GM15510 (cell line): ENCODE data around the gene TMEM120B.

Source experiments
- POLR2A ChIP-seq: IDR thresholded peaks from 3 replicates; pipeline ENCODE4 v1.6.1; 2011; ENCODE audit warnings: borderline replicate concordance; ENCODE audit not compliant: insufficient read length; ENCODE audit errors: extremely low read depth

Gene TMEM120B

DNA sequence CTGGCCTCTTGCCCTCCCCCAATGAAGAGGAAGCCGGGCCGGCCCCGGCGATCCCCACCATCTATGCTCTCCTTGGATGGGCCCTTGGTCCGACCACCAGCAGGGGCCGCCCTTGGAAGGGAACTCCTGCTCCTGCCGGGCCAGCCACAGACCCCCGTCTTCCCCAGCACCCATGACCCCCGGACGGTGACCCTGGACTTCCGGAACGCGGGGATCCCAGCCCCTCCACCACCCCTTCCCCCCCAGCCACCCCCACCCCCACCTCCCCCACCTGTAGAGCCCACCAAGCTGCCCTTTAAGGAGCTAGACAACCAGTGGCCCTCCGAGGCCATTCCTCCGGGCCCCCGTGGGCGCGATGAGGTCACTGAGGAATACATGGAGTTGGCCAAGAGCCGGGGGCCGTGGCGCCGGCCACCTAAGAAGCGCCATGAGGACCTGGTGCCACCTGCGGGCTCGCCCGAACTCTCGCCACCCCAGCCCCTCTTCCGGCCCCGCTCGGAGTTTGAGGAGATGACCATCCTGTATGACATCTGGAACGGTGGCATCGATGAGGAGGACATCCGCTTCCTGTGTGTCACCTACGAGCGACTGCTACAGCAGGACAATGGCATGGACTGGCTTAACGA lies 110.7 kb downstream of the TMEM120B start:
- TF ChIP-seq POLR2A, result no peak

DNA sequence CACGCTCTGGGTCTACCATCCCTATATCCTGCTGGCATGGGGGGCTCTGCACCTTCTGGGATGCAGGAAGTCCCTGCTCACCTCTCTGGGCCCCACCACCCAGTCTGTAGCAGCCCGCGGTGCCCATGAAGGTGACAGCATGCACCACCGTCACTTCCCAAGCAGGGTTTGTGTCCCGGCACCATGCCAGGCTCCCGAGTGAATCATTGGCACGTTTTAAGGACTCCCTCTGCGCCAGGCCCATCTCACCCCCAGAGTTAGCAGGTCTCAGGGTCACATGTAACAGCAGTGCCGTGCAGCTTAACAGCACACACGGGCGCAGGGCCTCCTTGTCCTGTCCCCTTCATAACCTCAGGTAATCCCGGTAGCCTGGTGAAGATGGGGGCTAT lies 111.2 kb downstream of the TMEM120B start:
- no peak for TF ChIP-seq POLR2A

DNA sequence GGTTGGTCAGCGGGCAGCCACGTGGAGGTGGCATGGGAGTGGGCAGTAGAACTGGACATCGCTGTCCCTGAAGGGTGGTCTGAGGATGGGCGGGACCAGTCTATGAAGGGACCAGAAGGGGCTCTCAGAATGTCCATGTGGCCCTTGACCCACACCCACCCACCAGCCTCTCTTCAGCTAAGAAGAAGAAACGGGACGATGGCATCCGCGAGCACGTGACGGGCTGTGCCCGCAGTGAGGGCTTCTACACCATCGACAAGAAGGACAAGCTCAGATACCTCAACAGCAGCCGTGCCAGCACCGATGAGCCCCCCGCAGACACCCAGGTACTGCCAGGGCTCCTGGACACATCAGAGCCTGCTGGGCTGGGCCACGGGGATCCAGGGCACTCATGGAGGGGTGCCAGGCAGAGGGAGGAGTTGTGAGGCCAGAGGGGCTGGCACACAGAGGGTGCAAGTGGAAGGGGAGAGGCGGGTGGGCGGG lies 112.5 kb downstream of the TMEM120B start:
- no peak for TF ChIP-seq POLR2A

DNA sequence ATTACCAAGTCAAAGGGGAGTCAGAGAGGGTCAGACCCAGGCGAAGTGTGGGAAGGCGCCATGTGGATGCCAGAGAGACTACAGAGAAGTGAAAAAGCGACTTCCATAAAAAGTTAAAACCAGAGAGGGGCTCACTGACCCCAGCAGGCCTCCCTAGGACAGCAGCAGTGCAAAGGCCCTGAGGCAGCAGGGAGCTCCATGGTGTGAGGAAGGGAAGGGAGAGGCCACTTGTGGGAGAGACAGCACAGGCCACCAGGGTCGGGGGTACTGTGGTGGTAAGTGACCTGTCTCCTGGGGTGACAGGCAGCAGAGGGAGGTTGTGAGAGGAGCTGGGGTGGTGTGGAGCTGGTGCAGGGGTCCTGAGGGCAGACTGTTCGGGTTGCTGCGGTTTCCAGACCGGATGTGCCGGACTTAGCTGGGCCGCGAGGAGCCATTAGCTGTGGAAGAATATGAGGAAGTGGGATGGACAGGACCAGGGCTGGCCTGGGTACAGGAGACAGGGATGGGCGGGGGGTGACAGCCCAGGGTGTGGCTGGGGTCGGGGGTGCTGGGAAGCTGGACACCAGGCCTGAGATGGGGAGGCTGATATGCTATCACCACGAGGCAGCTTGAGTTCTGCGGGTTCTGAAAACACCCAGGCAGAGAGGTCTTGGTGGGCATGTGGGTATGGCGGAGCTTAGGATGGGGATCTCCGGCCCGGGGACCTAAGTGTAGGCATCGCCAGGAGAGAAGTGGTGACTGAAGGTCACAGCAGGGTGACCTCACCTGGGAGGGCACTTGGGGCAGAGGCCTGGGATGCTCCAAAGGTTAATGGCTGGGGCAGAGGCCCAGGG lies 114.0 kb downstream of the TMEM120B start:
- no peak for TF ChIP-seq POLR2A

DNA sequence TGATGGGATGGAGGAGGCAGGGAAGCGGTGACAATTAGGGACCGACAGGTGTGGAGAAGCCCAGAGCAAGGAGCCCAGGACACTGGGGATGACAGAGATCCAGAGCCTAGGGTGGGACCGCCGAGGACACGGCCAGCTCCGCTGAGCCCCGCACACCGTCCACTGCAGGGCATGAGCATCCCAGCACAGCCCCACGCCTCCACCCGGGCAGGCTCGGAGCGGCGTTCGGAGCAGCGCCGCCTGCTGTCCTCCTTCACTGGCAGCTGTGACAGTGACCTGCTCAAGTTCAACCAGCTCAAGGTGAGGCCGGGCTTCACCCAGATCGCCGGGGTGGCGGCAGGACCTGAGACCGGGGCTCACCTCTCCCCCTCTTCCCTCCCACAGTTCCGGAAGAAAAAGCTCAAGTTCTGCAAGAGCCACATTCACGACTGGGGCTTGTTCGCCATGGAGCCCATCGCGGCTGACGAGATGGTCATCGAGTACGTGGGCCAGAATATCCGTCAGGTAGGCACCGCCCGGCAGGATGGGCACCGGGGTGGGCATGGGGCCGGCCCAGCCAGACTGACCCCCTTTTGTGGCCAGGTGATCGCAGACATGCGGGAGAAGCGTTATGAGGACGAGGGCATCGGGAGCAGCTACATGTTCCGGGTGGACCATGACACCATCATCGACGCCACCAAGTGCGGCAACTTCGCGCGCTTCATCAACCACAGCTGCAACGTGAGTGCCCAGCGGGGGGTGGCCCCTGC lies 115.0 kb downstream of the TMEM120B start:
- no peak for TF ChIP-seq POLR2A

DNA sequence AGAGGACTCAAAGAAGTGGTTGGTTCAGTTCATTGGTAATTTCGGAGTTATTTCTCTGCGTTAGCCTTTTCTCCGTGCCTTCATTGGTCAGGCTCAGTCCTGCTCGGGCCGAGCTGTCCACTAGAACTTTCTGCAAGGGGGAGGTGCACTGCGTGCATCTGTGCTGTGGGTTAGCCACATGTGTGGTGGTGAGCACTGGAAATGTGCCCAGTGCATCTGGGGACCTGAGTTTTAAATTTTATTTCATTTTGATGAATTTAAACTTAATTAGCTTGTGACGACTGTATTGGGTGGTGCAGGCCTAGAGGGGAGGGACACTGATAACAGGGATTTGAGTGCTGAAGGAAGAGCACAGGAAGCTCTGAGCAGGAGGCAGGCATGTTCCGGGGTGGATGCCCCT lies 115.8 kb downstream of the TMEM120B start:
- TF ChIP-seq POLR2A, result no peak

DNA sequence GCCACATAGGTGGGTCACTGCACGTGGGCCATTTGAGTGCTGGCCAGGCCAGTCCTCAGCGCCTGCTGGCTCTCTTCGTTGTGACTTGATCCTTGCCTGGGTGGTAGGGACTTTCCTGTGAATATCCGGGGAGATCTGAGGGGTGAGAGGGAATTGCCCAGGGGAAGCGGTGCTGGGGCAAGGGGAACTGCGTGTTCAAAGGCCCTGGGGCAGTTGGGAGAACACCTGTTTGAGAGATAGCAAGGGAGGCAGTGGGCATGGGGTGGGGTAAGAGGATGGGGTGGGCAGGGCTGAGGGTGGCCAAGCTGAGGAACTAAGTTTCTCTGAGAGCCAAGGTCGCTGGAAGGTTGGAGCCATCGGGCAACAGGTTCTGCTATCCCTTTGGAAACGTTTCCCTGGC lies 116.3 kb downstream of the TMEM120B start:
- no peak for TF ChIP-seq POLR2A

DNA sequence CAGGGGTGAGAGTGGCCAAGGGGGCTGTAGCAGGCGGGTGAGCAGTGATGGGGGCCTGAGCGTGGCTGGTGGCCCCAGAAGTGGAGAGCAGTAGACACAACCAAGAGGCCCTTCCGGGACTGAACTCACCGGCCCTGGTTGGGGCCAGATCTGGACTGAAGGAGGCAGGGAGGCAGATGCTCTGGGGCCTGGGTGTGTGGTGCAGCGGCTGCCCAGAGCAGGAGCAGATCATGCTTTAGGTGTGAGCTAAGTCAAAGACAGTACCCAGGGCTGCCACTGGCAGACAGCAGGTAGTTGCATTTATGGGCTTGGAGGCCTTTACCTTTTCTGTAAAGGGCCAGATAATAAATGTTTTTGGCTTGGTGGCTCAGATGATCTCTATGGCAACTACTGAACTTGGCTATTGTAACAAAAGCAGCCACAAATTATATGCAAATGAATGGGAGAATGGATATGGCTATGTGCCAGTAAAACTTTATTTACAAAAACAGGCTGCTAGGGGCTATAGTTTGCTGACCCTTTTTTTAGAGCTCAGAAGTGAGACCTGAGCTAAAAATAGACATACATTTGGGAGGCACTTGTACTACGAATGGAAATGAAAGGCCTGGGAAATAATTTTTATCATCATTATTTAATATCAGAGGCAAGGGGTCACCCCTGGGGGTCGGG lies 116.8 kb downstream of the TMEM120B start:
- TF ChIP-seq POLR2A, result no peak

DNA sequence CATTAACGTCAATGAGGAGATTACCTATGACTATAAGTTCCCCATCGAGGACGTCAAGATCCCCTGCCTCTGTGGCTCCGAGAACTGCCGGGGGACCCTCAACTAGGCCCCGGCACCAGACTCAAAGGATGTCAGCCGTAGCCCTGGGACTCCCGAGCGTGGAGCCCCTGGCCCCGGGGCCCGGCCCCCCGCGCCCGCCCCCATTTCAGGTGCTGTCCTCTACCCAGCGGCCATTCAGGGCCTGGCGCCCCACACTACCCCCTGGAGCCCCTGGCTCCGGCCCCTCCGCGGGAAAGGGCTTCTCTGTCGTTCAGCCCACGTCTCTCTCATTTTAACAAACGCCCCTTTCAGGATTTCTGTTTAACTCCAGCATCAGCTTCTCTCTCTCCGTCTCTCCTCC lies 117.6 kb downstream of the TMEM120B start:
- TF ChIP-seq POLR2A, result no peak

DNA sequence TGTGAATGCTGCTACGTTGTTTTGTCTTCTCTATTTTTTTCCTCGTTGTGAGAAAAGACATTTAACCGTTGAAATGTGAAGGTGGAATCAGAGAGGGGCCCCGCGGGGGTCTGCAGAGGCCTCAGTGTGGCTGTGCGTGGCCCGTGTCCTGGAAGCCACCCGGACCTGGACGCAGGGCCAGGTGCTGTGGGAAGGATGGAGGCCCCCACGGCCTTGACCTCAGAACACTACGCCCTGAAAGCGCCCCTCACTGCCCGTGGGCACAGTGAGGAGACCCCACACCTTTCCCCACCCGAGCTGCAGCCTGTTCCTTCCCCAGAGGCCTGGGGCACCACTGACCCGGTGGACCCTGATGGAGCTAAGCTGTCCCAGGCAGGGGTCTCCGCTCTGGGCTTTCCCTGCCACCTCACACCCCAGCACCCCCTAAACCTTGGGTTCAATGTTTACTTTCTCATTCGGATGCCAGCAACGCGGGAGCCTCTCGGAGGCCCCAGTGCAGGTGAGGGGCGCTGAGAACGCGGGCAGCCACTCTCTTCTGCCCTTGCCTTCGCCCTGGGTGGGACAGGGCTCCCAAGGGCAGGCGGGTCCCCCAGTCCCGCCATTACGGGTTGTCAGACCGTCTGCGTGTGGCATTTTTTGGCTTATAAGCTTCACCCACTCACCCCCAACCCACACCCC lies 118.2 kb downstream of the TMEM120B start:
- TF ChIP-seq POLR2A, result no peak
